Neural progenitor cell (in vitro differentiated cells): ENCODE measurements around the gene CREB5. TPM values are rescaled to one million over a fixed set of nuclear protein-coding genes. Genes with fewer than 3 reads are reported as not detected.

Experiments used
- DNase-seq: peaks from one replicate; pipeline ENCODE4 v3.0.0-alpha.2; 2016; ENCODE audit warnings: low spot score
- H2AFZ ChIP-seq: fragments of 200-600 bp; sonication (generic); replicated peaks from 2 replicates; pipeline ENCODE4 v1.6.1; 2016; ENCODE audit warnings: antibody characterized with exemption
- H3F3A ChIP-seq: fragments of 200-600 bp; sonication (generic); 2 replicates; pipeline ENCODE4 v1.6.1; 2016; ENCODE audit warnings: antibody characterized with exemption, low read depth
- H3K27ac ChIP-seq: fragments of 200-600 bp; sonication (generic); 2 replicates; pipeline ENCODE4 v1.5.1; 2016; ENCODE audit warnings: mild to moderate bottlenecking
- H3K27me3 ChIP-seq: fragments of 200-600 bp; sonication (generic); 2 replicates; pipeline ENCODE4 v1.6.1; 2016; ENCODE audit warnings: mild to moderate bottlenecking, moderate library complexity
- H3K36me3 ChIP-seq: fragments of 200-600 bp; sonication (generic); 2 replicates; pipeline ENCODE4 v1.5.1; 2016
- H3K4me1 ChIP-seq: fragments of 200-600 bp; sonication (generic); 2 replicates; pipeline ENCODE4 v1.6.1; 2016; ENCODE audit warnings: mixed run types
- H3K4me2 ChIP-seq: fragments of 200-600 bp; sonication (generic); 2 replicates; pipeline ENCODE4 v1.6.1; 2016
- H3K4me3 ChIP-seq: fragments of 200-600 bp; sonication (generic); 2 replicates; pipeline ENCODE4 v1.5.1; 2016
- H3K79me2 ChIP-seq: fragments of 200-600 bp; sonication (generic); 2 replicates; pipeline ENCODE4 v1.6.1; 2016; ENCODE audit warnings: low read depth
- H3K9ac ChIP-seq: fragments of 200-600 bp; sonication (generic); 2 replicates; pipeline ENCODE4 v1.6.1; 2016
- H3K9me3 ChIP-seq: fragments of 200-600 bp; sonication (generic); 2 replicates; pipeline ENCODE4 v1.5.1; 2016; ENCODE audit warnings: low read depth
- H4K20me1 ChIP-seq: fragments of 200-600 bp; sonication (generic); 2 replicates; pipeline ENCODE4 v1.6.1; 2016; ENCODE audit warnings: low read depth
- H3K27ac Mint-ChIP-seq: 3 replicates; pipeline ENCODE4 v1.8.0; 2021; ENCODE audit warnings: mixed read lengths
- H3K27me3 Mint-ChIP-seq: 2 replicates; pipeline ENCODE4 v1.8.0; 2022; ENCODE audit warnings: low read depth, mild to moderate bottlenecking, inconsistent platforms, moderate library complexity, mixed read lengths; ENCODE audit not compliant: insufficient read depth
- H3K36me3 Mint-ChIP-seq: 3 replicates; pipeline ENCODE4 v1.8.0; 2021; ENCODE audit warnings: mixed read lengths
- H3K4me1 Mint-ChIP-seq: 3 replicates; pipeline ENCODE4 v1.8.0; 2021; ENCODE audit warnings: mixed read lengths
- H3K4me3 Mint-ChIP-seq: 3 replicates; pipeline ENCODE4 v1.8.0; 2021; ENCODE audit warnings: mild to moderate bottlenecking, moderate library complexity, mixed read lengths
- H3K9me3 Mint-ChIP-seq: 3 replicates; pipeline ENCODE4 v1.8.0; 2020; ENCODE audit warnings: mixed read lengths
- CTCF ChIP-seq: fragments of 200-600 bp; sonication (generic); IDR thresholded peaks from 2 replicates; pipeline ENCODE4 v1.5.1; 2017; ENCODE audit warnings: antibody characterized with exemption, mild to moderate bottlenecking
- EZH2 ChIP-seq: fragments of 200-600 bp; sonication (generic); IDR thresholded peaks from 2 replicates; pipeline ENCODE4 v1.6.1; 2017; ENCODE audit warnings: antibody characterized with exemption, mild to moderate bottlenecking, moderate library complexity
- EZH2phosphoT487 ChIP-seq: fragments of 200-600 bp; sonication (generic); IDR thresholded peaks from 2 replicates; pipeline ENCODE4 v1.6.1; 2017; ENCODE audit warnings: antibody characterized with exemption
- total RNA-seq: library from RNA; depleted of rRNA; stranded (reverse); fragments of >200 nt; gene quantifications from 2 replicates; pipeline ENCODE4 v1.2.3, GENCODE V29; 2015; ENCODE audit warnings: low replicate concordance

Gene CREB5
- total RNA-seq, 1 donor from 2014 or later = 1.2 TPM

GRCh38 chr7:28528899-28529298 lies 116.6 kb downstream of the CREB5 start:
- H3K9me3 ChIP-seq = no peaks in the 10 kb centered on the region
- DNase-seq = no peak
- Mint-ChIP-seq H3K9me3 (no peaks in the 10 kb centered on the region), H3K27ac (no peak overlapping the region), H3K4me1 (no peaks in the 10 kb centered on the region), H3K27me3 (no peaks in the 10 kb centered on the region), H3K36me3 (no peaks in the 10 kb centered on the region), H3K4me3 (no peak overlapping the region)
- H3F3A ChIP-seq = no peaks in the 10 kb centered on the region
- no peaks in the 10 kb centered on the region for H3K79me2 ChIP-seq
- H4K20me1 ChIP-seq = no peaks in the 10 kb centered on the region
- H3K27ac ChIP-seq = no peak overlapping the region
- no peak overlapping the region for H2AFZ ChIP-seq
- no peak overlapping the region for H3K9ac ChIP-seq
- no peaks in the 10 kb centered on the region for H3K27me3 ChIP-seq
- H3K4me3 ChIP-seq = no peak overlapping the region
- H3K4me2 ChIP-seq = no peak overlapping the region
- no peaks in the 10 kb centered on the region for H3K4me1 ChIP-seq
- H3K36me3 ChIP-seq = no peaks in the 10 kb centered on the region
- TF ChIP-seq CTCF (no peak), EZH2 (no peak)

- TF ChIP-seq EZH2 = no peak
- Histone ChIP-seq H3K9ac (no peak overlapping the region), H3K36me3 (no peaks in the 10 kb centered on the region), H4K20me1 (no peaks in the 10 kb centered on the region), H3K9me3 (no peaks in the 10 kb centered on the region), H3K4me1 (no peaks in the 10 kb centered on the region), H3F3A (no peaks in the 10 kb centered on the region), H2AFZ (no peak overlapping the region), H3K79me2 (no peaks in the 10 kb centered on the region), H3K27me3 (no peaks in the 10 kb centered on the region), H3K4me2 (no peak overlapping the region), H3K4me3 (no peak overlapping the region), H3K27ac (no peak overlapping the region)
- Mint-ChIP-seq H3K4me1 (peaks cover 6% of the 10 kb centered on the region), H3K36me3 (no peaks in the 10 kb centered on the region), H3K27me3 (no peaks in the 10 kb centered on the region), H3K4me3 (no peak overlapping the region), H3K9me3 (no peaks in the 10 kb centered on the region), H3K27ac (no peak overlapping the region)
- DNase-seq = no peak
Measured at GRCh38 chr7:28529755-28530154, 117.4 kb downstream of the CREB5 start.

- H3K27ac Mint-ChIP-seq = no peak overlapping the region
- no peaks in the 10 kb centered on the region for H3K4me1 ChIP-seq
- no peak overlapping the region for H2AFZ ChIP-seq
- H4K20me1 ChIP-seq = no peaks in the 10 kb centered on the region
- H3K4me1 Mint-ChIP-seq = peaks cover 6% of the 10 kb centered on the region
- no peaks in the 10 kb centered on the region for H3K27me3 Mint-ChIP-seq
- H3K36me3 Mint-ChIP-seq = no peaks in the 10 kb centered on the region
- no peak overlapping the region for H3K4me3 ChIP-seq
- no peaks in the 10 kb centered on the region for H3K9me3 ChIP-seq
- TF ChIP-seq EZH2phosphoT487 (no peak), CTCF (no peak), EZH2 (no peak)
- no peaks in the 10 kb centered on the region for H3F3A ChIP-seq
- H3K4me2 ChIP-seq = no peak overlapping the region
- H3K27me3 ChIP-seq = no peaks in the 10 kb centered on the region
- H3K9me3 Mint-ChIP-seq = no peaks in the 10 kb centered on the region
- no peaks in the 10 kb centered on the region for H3K36me3 ChIP-seq
- H3K9ac ChIP-seq = no peak overlapping the region
- no peak overlapping the region for H3K4me3 Mint-ChIP-seq
- DNase-seq = no peak
- no peak overlapping the region for H3K27ac ChIP-seq
- no peaks in the 10 kb centered on the region for H3K79me2 ChIP-seq
Measured at GRCh38 chr7:28530175-28530802, 118.0 kb downstream of the CREB5 start.

GRCh38 chr7:28530803-28531175 lies 118.5 kb downstream of the CREB5 start:
- Histone ChIP-seq H2AFZ (no peak overlapping the region), H3K4me2 (no peak overlapping the region), H3F3A (no peaks in the 10 kb centered on the region), H3K27ac (no peak overlapping the region), H3K36me3 (no peaks in the 10 kb centered on the region), H3K9me3 (no peaks in the 10 kb centered on the region), H3K79me2 (no peaks in the 10 kb centered on the region), H3K27me3 (no peaks in the 10 kb centered on the region), H3K4me3 (no peak overlapping the region), H4K20me1 (no peaks in the 10 kb centered on the region), H3K9ac (no peak overlapping the region), H3K4me1 (no peaks in the 10 kb centered on the region)
- no peak for DNase-seq
- Mint-ChIP-seq H3K9me3 (no peaks in the 10 kb centered on the region), H3K4me1 (peaks cover 6% of the 10 kb centered on the region), H3K36me3 (no peaks in the 10 kb centered on the region), H3K4me3 (no peak overlapping the region), H3K27ac (no peak overlapping the region), H3K27me3 (no peaks in the 10 kb centered on the region)
- TF ChIP-seq EZH2phosphoT487 = no peak
- no peak for TF ChIP-seq EZH2
- TF ChIP-seq CTCF = no peak
